K562 (cell line): ENCODE data around the gene SPATA16. TPM values are rescaled to one million over a fixed set of nuclear protein-coding genes. Genes with fewer than 3 reads are reported as not detected.

Source experiments
- ATAC-seq: fragments of 200-7000 bp; cut with Tn5 transposase; 3 replicates; pipeline ENCODE4 v1.9.1; 2020; ENCODE audit warnings: moderate library complexity
- BruUV-seq: library from RNA; stranded (reverse); fragments of 400-500 nt; replicated peaks from 2 replicates; lab custom pipeline; 2021; lab: Mats Ljungman, UMichigan
- CTCF ChIA-PET: fragments of 300-600 bp; formaldehyde crosslinking; extraction: SDS; loops from one replicate; lab custom pipeline; 2021; ENCODE audit warnings: low intra/inter-chr PET ratio; lab: Yijun Ruan, JAX
- POLR2A ChIA-PET: fragments of 300-600, 350-650 bp; sonication (Branson Sonifier 250); formaldehyde crosslinking; extraction: SDS; loops from one replicate; lab custom pipeline; 2021; ENCODE audit warnings: antibody characterized with exemption, inconsistent platforms; lab: Yijun Ruan, JAX
- DNase-seq, 4 experiments: peaks; one replicate each; pipeline versions ENCODE4 v3.0.0 to v3.0.0-alpha.2; 2011 to 2018; ENCODE audit warnings: low spot score in 3 of 4, mixed read lengths in 3 of 4; ENCODE audit errors: extremely low read depth in 1 of 4
- FAIRE-seq: peaks from 2 replicates; lab custom pipeline; 2011; peaks lifted over from hg19 to GRCh38; lab: Jason Lieb, UNC
- H2AFZ ChIP-seq: 2 replicates; pipeline ENCODE4 v1.6.0; 2011; ENCODE audit warnings: low read depth, low read length, control low read depth, inconsistent platforms
- H3K27ac ChIP-seq: fragments of 200-600 bp; 3 replicates; pipeline ENCODE4 v1.8.0; 2011; ENCODE audit warnings: low read depth, mild to moderate bottlenecking, control low read depth, inconsistent platforms, low read length, moderate library complexity, mixed read lengths; ENCODE audit errors: extremely low read depth
- H3K27me3 ChIP-seq, 2 experiments: fragments of 300-600 bp in 1 of 2; 2 replicates in 1 of 2; 3 replicates in 1 of 2; pipeline versions ENCODE4 v1.6.0 to v1.8.0; 2011; ENCODE audit warnings: inconsistent platforms in 2 of 2, low read length in 2 of 2, mild to moderate bottlenecking in 1 of 2, mixed read lengths in 1 of 2, moderate library complexity in 1 of 2; ENCODE audit not compliant: control insufficient read depth in 2 of 2, insufficient read depth in 2 of 2
- H3K36me3 ChIP-seq: fragments of 300-600 bp; 3 replicates; pipeline ENCODE4 v1.8.0; 2011; ENCODE audit warnings: mild to moderate bottlenecking, low read length, inconsistent platforms; ENCODE audit not compliant: control insufficient read depth, insufficient read depth
- H3K4me1 ChIP-seq, 2 experiments: fragments of 200-600 bp in 1 of 2; replicated peaks in 1 of 2; 2 replicates in 1 of 2; 3 replicates in 1 of 2; pipeline versions ENCODE4 v1.5.1 to v1.8.0; 2011; ENCODE audit warnings: inconsistent platforms in 2 of 2, low read length in 2 of 2, mild to moderate bottlenecking in 1 of 2, mixed read lengths in 1 of 2, moderate library complexity in 1 of 2; ENCODE audit not compliant: control insufficient read depth in 2 of 2, insufficient read depth in 2 of 2
- H3K4me2 ChIP-seq: 2 replicates; pipeline ENCODE4 v1.6.1; 2011; ENCODE audit warnings: low read length, control low read depth, inconsistent platforms, mixed read lengths; ENCODE audit not compliant: insufficient read depth
- H3K4me3 ChIP-seq: fragments of 200-600 bp; sonication (generic), shearing (Covaris generic); 2 replicates; pipeline ENCODE4 v1.5.1; 2016; ENCODE audit warnings: control low read depth, inconsistent platforms
- H3K79me2 ChIP-seq: fragments of 200-600 bp; 3 replicates; pipeline ENCODE4 v1.8.0; 2011; ENCODE audit warnings: low read length, inconsistent platforms; ENCODE audit not compliant: control insufficient read depth, insufficient read depth
- H3K9ac ChIP-seq, 2 experiments: 2 replicates each; pipeline versions ENCODE4 v1.6.0 to v1.6.1; 2011; ENCODE audit warnings: low read depth in 2 of 2, low read length in 2 of 2, control low read depth in 1 of 2, inconsistent platforms in 1 of 2, mild to moderate bottlenecking in 1 of 2, mixed read lengths in 1 of 2; ENCODE audit not compliant: insufficient read depth in 1 of 2
- H3K9me1 ChIP-seq: one replicate; pipeline ENCODE4 v1.6.0; 2011; ENCODE audit warnings: inconsistent platforms, mild to moderate bottlenecking, low read length, moderate library complexity; ENCODE audit not compliant: control insufficient read depth, insufficient read depth
- H3K9me3 ChIP-seq: replicated peaks from 2 replicates; pipeline ENCODE4 v1.5.1; 2011; ENCODE audit warnings: low read depth, low read length, inconsistent platforms; ENCODE audit not compliant: control insufficient read depth, insufficient read depth
- H4K20me1 ChIP-seq: replicated peaks from 2 replicates; pipeline ENCODE4 v1.6.1; 2011; ENCODE audit warnings: low read length, inconsistent platforms, mixed read lengths; ENCODE audit not compliant: control insufficient read depth, insufficient read depth
- CTBP1 ChIP-seq: fragments of 450-650 bp; IDR thresholded peaks from 2 replicates; pipeline ENCODE4 v1.6.1; 2016; ENCODE audit warnings: borderline replicate concordance
- E2F6 ChIP-seq, 2 experiments: IDR thresholded peaks; 2 replicates each; pipeline ENCODE4 v1.6.1; 2011; ENCODE audit warnings: borderline replicate concordance in 1 of 2, control low read depth in 1 of 2, low read depth in 1 of 2, low read length in 1 of 2, mild to moderate bottlenecking in 1 of 2, mixed read lengths in 1 of 2, moderate library complexity in 1 of 2; ENCODE audit not compliant: insufficient read depth in 1 of 2, insufficient read length in 1 of 2, poor library complexity in 1 of 2, severe bottlenecking in 1 of 2; ENCODE audit errors: extremely low read depth in 1 of 2
- FOXA3 ChIP-seq, 2 experiments: fragments of 450-650 bp in 1 of 2; sonication (generic) in 1 of 2; formaldehyde crosslinking; IDR thresholded peaks in 1 of 2; conservative IDR thresholded peaks in 1 of 2; 2 replicates each; pipeline versions ENCODE4 v1.4.0 to v1.8.0; 2020 to 2022; ENCODE audit warnings: mild to moderate bottlenecking in 2 of 2, missing genetic modification reagents in 1 of 2
- HDAC8 ChIP-seq: fragments of 450-650 bp; IDR thresholded peaks from 2 replicates; pipeline ENCODE4 v1.6.1; 2016; ENCODE audit warnings: mild to moderate bottlenecking, missing genetic modification characterization, moderate library complexity, missing compliant biosample characterization
- HEY1 ChIP-seq: fragments of 250-450 bp; sonication (Bioruptor Pico); IDR thresholded peaks from 2 replicates; pipeline ENCODE4 v1.5.0; 2020; ENCODE audit warnings: mild to moderate bottlenecking, moderate library complexity, borderline replicate concordance
- PBX2 ChIP-seq, 2 experiments: IDR thresholded peaks in 1 of 2; conservative IDR thresholded peaks in 1 of 2; 2 replicates each; pipeline ENCODE4 v1.6.1; 2016; ENCODE audit warnings: low read depth in 2 of 2, mild to moderate bottlenecking in 1 of 2, missing compliant biosample characterization in 1 of 2, missing genetic modification characterization in 1 of 2, moderate library complexity in 1 of 2
- SOX6 ChIP-seq: fragments of 450-650 bp; IDR thresholded peaks from 2 replicates; pipeline ENCODE4 v1.6.1; 2014; ENCODE audit warnings: mild to moderate bottlenecking
- SUPT5H ChIP-seq: fragments of 450-650 bp; IDR thresholded peaks from 2 replicates; pipeline ENCODE4 v1.6.1; 2016
- VEZF1 ChIP-seq: fragments of 200-800 bp; sonication (Bioruptor generic); IDR thresholded peaks from 2 replicates; pipeline ENCODE4 v1.6.1; 2017; ENCODE audit warnings: missing genetic modification characterization, missing compliant biosample characterization
- ZNF324 ChIP-seq: fragments of 250-450 bp; sonication (Bioruptor Pico); IDR thresholded peaks from 2 replicates; pipeline ENCODE4 v1.4.0; 2020; ENCODE audit warnings: mild to moderate bottlenecking
- WGBS: fragments of 100-300 bp; shearing (Covaris generic); methylation state at CpG from one replicate; pipeline ENCODE4 v1.1.6; 2016; ENCODE audit warnings: low coverage, mixed read lengths; ENCODE audit not compliant: insufficient coverage; ENCODE audit errors: missing lambda C conversion rate; 5-methylcytosine and 5-hydroxymethylcytosine counted together
- in situ Hi-C: fragments of 300-500 bp; cut with MboI; formaldehyde crosslinking; loops from 4 replicates; pipeline ENCODE4 v1.15.0; 2018; ENCODE audit warnings: inconsistent platforms, mixed read lengths
- intact Hi-C: fragments of 100-400 bp; cut with micrococcal nuclease; formaldehyde crosslinking; loops from 2 replicates; pipeline ENCODE4 v1.14.2; 2022
- polyA plus RNA-seq, 8 experiments: library from polyadenylated mRNA; depleted of rRNA in 4 of 8; stranded (reverse) in 5 of 8; unstranded in 3 of 8; fragments of >200 nt; fragmentation: Nextera tagmentation in 2 of 8; fragmentation: Illumina TruSeq in 1 of 8; extraction: Ambion mirVana in 2 of 8; extraction: Trizol in 1 of 8; gene quantifications; 2 replicates each; pipeline versions ENCODE4 v1.2.1 to v1.2.3, GENCODE V29; 2011 to 2014; ENCODE audit warnings: inconsistent platforms in 1 of 8, missing spikeins in 1 of 8
- total RNA-seq, 7 experiments: library from RNA; depleted of rRNA in 6 of 7; stranded (reverse); fragments of >200 nt in 6 of 7; fragmentation: Illumina TruSeq in 2 of 7; extraction: Trizol in 2 of 7; gene quantifications; 2 replicates each; pipeline versions ENCODE4 v1.2.1 to v1.2.3, GENCODE V29; 2011 to 2021; ENCODE audit warnings: low replicate concordance in 1 of 7

Gene SPATA16
- total and polyA plus RNA-seq, 9 of the 15 experiments (the other 6 are each of a cell fraction or from before 2014, with no cell fraction given) = not detected

- peak in 1 of 2 experiments; percentile 57; a peak in 2 of 4 replicates for TF ChIP-seq FOXA3 (CRISPR knock-in tag; conservative IDR thresholded peaks at IDR 0.05 in 1 of 2, IDR thresholded peaks at IDR 0.05 in 1 of 2)
- no peak for TF ChIP-seq E2F6 (IDR thresholded peaks at IDR 0.05; ENCODE audit: borderline replicate concordance in 1 of 2, extremely low read depth in 1 of 2, insufficient read depth in 1 of 2, insufficient read length in 1 of 2, low read depth in 1 of 2, low read length in 1 of 2, poor library complexity in 1 of 2, severe bottlenecking in 1 of 2)
- peak; percentile 77 for TF ChIP-seq SOX6
- TF ChIP-seq SUPT5H = no peak
- TF ChIP-seq CTBP1 = 0 out of 2 replicates have a peak, but pooled peaks have one; percentile 13
- TF ChIP-seq VEZF1 (CRISPR knock-in tag) = peak; percentile 83
Measured at GRCh38 chr3:172918165-172918564, 222.9 kb downstream of the SPATA16 start (continued).

GRCh38 chr3:172915911-172916514 lies 225.0 kb downstream of the SPATA16 start:
- no peaks in the 10 kb centered on the region for H3K79me2 ChIP-seq
- H3K4me1 ChIP-seq = peaks cover 0 to 19% of the 10 kb centered on the region in 2 experiments; a peak in 3 of 5 replicates
- no TSS peak for BruUV-seq
- ChIA-PET CTCF (no interaction called here), POLR2A (interaction anchor here (1.5 to 1.6 kb wide), 2 partner anchors 12 to 14 kb away, joined by 4 to 6 read pairs; no protein-coding TSS in a partner anchor)
- intact Hi-C loops = loop anchor here (10.0 kb wide), 1 partner anchor 241 kb away; no protein-coding TSS in a partner anchor
- in situ Hi-C loops = no loop called here
- DNase-seq = no peak
- TF ChIP-seq HDAC8 (no peak), ZNF324 (CRISPR knock-in tag) (no peak), PBX2 (CRISPR knock-in tag; IDR thresholded peaks at IDR 0.05; ENCODE audit: low read depth) (no peak), PBX2 (tag; conservative IDR thresholded peaks at IDR 0.05; ENCODE audit: low read depth) (peak; percentile 23; the same call in 1 of the 2 replicates), HEY1 (no peak)
- H3K4me2 ChIP-seq = no peak overlapping the region
- no peak overlapping the region for H3K27ac ChIP-seq
- no peaks in the 10 kb centered on the region for H3K9me1 ChIP-seq
- H3K9ac ChIP-seq = no peak overlapping the region
- 0% methylated on average over 1 of the region's 1 CpG for WGBS
- ATAC-seq = no peak
- no peak overlapping the region for H3K4me3 ChIP-seq
- FAIRE-seq = no peak
- peak overlapping the region; percentile 52; the same call in 1 of the 2 replicates for H2AFZ ChIP-seq
- no peaks in the 10 kb centered on the region for H3K27me3 ChIP-seq
- no peaks in the 10 kb centered on the region; the same call in 1 of the 2 replicates for H3K9me3 ChIP-seq
- H3K36me3 ChIP-seq = no peaks in the 10 kb centered on the region
- no peaks in the 10 kb centered on the region for H4K20me1 ChIP-seq
